Stimulated activated CD8-positive, alpha-beta memory T cell treated with anti-CD3 and anti-CD28 coated beads, Interleukin-4, amount 100 ng/mL, for 48 hours (primary cell): ENCODE measurements around the gene TXNRD1.
"Not testable (repeated sequence)": the region's sequence is repeated elsewhere in the genome, so short reads cannot be mapped to it uniquely, and the experiment has no call there.

Experiments used
- DNase-seq: peaks from one replicate; pipeline ENCODE4 v3.0.0-alpha.2; 2020

TXNRD1 gene

DNA sequence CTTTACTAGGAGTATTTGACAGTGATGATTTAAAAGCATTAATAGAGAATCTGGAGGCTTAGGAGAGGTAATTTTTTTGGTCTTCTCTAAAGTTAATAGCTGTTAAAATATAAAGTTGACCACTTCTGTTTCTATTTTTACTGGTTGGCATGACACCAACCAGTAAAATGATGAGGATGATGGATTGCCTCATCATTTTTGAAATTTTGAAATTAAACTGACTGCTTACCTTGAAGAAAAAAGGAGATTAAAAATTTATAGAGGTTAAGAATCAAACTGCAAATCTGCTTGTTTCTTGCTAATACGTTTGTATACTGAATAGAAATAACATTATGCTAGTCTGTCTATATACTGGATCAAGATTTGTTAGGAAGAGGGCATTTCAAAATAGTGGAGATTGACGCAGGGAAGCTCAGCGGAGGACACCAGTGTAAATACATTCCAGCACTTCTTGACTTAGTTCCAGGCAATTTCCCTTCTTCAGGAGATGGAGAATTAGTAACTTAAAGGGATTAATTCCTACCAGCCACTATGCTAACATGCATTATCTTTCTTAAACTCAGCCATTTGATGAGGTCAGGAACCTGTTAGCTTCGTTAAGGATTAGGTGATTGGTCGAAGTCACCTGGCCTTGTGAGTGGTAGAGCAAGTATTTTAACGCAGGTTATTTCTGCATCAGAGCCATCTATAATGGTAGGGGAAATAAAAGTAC is 91.5 kb downstream of the TXNRD1 start:
- no peak for DNase-seq

DNA sequence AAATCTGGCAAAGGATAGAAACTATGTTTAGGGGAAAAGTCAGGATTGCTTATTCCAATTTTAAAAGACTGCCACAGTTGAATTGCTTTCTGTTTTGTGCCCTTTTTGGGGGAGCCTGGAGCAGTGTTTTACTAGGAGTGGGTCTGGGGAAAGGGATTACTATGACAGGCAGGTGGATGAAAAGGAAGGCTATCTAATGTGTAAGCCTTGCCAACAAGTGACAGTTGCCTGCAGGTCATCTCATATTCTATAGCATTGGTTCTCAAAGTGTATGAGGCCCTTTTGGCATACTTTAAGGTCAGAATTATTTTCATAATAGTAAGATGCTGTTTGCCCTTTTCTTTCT is 92.0 kb downstream of the TXNRD1 start:
- DNase-seq: no peak

DNA sequence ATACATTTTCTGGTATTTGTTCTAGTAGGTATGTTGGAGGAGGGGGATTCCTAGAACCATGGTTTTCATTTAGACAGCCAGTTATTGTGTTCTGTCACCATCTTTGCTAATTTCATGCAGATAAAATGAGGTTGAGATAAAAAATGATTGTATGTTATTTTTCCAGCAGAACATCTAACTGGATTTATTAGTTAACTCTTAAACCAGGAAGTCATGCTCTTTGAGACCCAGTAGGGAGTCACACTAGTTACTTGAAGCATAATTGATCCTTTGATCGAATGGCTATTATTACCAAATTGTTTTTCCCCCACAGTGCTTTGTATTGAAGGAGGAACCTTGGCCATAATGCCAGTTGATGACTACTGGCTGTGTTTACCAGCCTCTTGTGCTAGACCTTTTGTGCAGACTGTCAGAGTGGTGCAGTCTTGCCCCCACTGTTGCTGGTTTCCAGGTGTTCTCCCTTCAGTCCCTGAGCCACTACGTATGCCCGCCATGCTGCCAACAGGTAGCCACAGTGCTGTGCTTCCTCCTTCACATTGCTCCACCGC is 93.9 kb downstream of the TXNRD1 start:
- DNase-seq: no peak

DNA sequence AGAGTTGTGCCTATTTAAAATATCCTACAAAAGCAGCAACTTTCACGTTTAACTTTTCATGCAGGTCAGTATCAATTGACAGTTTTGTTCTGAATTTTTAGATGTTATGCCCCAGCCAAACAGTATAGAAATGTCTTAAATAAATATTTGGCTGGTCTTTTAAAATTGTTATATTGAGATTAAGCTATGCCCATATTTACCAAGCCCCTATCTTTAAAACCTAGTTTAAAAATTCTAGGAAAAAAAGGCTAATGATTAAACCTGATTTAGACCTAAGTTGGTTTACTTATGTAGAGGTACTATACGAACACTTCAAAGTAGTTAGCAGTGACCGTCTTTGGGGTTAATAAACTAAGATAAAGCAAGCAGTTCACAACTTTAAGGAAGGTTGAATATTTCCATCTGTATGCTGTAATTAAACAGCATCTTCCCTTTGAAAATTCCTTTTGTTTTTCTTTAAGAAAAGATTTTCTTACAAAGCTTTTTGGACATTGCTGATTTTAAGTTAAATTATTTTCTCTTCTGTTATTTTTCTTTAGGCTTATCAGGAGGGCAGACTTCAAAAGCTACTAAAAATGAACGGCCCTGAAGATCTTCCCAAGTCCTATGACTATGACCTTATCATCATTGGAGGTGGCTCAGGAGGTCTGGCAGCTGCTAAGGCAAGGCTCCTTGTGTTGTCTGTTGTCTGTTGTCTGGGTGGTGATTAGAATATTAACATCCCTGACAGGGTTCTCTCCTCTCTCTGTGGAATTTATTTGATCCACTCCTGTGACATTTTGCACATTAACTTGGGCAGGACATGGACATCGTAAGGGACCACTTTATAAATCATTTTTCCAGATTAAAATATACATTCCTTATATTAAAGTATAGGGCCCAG is 95.4 kb downstream of the TXNRD1 start:
- no peak for DNase-seq

DNA sequence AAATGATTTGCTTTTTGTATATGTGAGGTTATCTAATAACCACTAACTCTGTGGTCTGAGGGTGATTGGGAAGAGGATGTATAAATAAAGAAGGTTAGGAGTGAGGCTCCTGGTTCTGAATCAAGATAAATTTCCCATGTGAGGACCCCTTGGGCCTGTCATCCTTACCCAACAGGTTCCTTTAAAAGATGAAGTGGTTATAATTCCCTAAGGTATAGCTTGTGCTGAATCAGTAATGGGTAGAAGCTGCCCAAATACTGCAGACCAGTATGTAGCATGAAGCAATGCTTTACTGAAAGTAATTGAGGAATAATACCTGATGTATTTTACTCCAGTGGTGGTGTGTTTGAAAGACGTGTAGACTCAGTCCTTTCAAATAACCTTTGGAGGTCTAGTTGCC is 96.6 kb downstream of the TXNRD1 start:
- no peak for DNase-seq

DNA sequence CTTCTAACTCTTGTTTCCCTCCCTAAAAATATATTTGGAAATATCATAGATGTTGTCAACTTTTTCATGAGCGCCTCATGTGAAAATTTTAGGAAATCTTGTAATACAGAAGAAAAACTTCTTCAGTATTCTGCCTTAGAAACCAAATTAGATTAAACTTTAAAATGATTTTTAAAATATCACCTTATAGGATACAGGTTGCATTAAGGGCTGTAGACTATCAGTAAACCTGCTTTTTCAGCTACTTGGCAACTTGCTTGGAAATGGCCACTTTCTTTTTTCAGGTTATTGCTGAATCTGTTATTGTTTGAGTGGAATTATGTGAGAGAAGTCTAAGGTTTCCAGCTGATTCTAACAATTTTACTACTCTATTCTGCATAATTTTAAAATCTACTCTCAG is 97.1 kb downstream of the TXNRD1 start:
- no peak for DNase-seq

DNA sequence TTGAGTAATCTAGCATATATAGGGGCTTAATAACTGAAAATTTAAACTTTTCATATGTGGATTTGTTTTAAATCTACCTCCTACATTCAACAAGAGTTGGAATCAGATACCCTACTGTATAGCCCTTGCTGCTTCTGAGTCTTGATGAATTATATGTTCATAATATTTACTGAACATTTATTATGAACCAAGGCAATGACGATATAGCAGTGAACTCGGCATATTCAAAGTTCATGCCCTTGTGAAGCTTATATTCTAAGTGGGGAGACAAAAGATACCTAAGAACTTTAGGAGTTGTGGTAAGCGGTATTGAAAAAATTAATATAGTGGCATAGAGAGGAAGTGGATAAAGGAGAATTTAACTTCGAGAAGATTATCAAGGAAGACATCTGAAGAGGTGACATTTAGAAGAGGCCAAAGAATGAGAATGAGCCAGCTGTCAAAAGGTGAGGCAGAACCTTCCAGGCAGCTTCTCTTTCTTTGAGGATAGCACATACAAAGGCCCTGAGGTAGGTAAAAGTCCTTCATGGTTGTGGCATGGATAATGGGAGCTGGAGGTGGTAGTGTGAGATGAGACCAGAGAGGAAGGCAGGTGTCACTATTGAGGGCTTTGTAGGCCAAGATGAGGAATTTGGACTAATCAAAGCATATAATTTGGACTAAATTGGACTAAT is 98.1 kb downstream of the TXNRD1 start:
- DNase-seq: no peak

DNA sequence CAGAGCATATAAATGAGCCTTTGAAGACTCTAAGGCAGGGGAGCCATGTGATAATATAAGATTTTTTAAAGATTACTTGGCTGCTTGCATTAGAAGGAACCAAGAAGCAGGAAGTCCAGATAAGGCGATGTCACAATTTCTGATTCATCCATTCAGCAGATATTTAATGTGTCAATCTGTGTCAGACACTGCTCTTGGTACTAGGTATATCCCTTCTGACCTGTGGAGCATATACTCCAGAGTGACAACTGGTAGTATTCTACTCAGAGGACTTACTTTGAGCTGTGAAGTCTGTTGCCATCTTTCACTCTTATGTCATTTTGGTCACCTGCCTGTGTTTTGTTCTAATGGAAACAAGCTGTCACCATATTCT is 98.6 kb downstream of the TXNRD1 start:
- no peak for DNase-seq

DNA sequence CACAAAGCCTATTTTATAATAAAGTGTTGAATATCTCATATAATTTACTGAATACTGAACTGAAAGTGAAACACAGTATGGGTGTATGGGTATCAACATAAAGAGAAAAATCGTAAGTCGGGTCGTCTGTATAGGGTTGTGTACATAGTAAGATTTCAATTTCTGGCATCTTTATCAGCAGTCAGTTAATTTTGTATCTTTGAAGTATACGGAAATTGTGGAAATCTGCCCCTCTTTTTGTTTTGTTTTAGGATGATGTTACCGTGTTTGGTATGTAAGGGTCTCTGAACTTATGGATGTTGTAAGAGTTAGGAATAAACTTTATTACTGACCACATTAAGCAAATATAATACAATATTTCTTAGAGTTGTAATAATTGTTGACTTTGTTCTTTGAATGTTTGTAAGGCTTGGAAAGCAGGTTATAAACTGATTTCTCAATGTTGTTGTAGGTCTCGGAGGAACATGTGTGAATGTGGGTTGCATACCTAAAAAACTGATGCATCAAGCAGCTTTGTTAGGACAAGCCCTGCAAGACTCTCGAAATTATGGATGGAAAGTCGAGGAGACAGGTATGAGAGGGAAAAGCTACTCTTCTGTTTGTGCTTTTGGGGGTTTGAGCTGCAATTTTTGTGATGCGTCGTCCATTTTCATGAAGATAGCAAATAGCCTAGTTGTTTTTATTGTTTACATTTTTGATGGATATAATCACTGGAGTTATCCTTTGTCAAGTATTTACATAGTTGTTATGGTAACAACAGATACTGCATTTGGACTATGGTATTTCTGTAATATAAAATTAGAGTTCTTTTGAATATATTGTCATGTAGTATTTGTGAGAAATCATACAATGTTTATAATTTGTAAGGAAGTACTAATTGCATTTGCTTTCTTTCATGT is 100.0 kb downstream of the TXNRD1 start:
- no peak for DNase-seq

DNA sequence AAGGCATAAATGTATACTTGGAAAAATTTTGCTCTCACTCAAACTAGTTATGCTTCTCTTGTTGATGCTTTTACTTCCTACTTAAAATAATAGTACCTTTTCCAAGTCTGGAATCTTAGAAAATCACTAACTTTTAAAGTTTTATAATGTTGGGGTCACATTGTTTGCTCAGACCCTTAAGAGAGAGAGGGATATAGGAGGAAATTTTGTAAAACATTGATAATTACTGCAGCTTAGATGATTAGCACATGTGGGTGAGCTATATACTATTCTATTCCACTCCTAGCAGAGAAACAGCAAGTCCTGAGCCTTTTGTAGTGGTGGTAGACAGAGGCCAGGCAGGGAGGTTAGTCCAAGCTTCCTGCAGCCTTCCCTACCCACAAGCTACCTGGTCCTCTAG is 101.4 kb downstream of the TXNRD1 start:
- DNase-seq: no peak

DNA sequence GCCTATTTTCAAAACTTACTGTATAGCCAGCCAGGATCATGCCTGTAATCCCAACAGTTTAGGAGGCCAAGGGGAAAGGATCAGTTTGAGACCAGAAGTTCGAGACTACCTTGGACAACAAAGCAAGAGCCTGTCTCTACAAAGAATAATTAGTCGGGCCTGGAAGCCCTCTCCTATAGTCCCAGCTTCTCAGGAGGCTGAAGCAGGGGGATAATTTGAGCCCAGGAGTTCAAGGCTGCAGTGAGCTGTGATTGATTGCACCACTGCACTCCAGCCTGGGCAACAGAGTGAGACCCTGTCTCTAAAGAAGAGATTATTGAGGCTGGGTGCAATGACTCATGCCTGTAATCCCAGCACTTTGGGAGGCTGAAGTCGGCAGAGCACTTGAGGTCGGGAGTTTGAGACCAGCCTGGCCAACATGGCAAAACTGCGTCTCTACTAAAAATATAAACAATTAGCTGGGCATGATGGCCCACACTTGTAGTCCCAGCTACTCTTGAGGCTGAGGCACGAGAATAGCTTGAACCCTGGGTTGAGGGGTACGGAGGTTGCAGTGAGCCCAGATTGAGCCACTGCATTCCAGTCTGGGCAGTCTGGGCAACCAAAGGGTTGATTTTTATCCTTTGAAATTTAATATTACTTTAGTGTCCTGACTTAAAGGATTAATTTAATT is 102.1 kb downstream of the TXNRD1 start:
- no peak for DNase-seq

DNA sequence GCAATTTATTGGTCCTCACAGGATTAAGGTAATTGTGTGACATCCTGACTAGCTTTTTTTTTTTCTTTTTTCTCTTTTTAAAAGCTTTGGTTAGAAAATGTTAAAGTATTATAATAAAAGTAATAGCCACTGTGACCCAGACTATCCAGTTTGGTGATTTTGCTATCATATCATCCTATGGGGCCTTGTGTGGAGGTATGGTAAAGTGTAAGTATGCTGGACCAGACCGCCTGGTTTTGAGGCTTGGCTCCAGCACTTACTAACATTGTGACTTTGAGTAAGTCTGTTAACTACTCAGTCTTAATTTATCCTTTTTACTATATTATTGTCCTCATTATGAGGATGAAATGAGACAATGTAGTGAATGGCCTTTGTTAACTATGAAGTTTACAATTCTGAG is 103.4 kb downstream of the TXNRD1 start:
- no peak for DNase-seq

DNA sequence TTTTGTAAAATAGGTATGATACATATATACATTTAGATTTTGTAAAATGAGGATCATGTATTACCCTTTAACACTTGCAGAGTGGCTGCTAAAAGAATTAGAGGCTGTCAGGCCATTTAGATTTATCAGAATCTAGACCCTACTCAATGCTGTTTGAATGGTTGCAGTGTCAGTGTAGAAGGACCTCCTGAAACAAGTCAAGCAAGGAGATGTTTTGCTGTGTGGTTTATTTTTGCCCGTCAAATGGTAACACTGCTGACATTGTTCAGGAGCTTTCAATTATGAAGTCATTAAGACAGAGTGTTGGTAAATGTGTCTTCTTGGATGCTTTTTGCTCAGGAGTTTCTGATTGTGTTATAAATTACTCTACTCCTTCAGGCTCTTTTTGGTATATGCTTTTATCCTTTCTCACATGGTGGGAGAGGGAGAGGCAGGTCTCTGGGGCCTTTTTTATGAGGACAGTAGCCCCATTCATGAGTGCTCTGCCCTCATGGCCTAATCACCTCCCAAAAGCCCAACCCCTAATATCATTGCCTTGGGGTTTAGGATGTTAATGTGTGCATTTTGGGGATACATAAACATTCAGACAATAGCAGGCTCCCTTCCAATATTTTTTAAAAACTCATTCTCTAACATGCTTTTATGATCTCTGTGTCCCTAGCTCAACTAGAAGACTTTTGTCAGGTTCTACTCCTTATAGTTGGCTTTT is 104.5 kb downstream of the TXNRD1 start:
- no peak for DNase-seq

DNA sequence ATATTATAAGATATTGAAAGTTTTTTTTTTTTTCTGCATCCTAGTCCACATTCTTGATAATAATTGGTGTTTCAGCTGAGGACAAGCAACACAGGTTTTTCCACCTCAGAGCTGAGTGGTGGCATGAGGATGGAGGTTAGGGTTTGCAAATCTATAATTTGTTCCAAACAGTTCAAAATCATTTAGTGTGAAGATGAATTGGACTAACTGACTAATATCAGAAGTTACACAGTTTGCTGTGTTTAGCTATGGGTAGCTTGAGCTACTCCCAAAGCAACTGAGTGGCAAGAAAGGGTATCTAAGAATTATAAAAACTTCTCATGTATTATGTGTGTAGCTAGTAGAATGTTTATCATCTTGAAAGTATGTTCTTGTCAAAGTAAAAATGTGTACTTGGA is 105.0 kb downstream of the TXNRD1 start:
- no peak for DNase-seq

DNA sequence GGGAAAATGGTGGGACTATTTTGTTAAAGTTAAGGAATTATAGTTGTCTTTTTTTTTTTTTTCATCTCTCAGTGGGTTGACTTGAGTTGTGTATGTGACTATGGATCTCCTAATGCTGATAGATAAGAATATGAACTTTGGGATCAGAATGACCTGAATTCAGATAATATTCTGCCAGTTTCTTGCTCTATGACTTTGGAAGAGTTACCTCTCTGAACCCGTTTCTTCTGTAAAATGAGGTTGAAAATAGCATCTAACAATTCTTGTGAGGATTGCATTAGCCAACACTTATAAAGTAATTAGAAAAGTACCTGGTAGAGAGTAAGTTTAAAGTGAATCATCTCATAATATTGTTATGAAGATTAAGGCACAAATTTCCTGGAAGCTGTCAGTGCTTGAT is 106.4 kb downstream of the TXNRD1 start:
- no peak for DNase-seq

DNA sequence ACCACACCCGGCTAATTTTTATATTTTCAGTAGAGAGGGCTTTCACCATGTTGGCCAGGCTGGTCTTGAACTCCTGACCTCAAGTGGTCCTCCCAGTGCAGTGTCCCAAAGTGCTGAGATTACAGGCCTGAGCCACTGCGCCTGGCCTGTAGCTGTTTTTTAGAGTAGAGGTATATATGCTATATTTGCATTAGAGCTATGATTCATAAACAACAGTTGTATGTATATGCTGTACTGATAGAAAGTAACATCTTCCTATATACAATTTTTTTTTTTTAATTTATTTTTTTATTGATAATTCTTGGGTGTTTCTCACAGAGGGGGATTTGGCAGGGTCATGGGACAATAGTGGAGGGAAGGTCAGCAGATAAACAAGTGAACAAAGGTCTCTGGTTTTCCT is 107.0 kb downstream of the TXNRD1 start:
- not testable (repeated sequence) for DNase-seq

DNA sequence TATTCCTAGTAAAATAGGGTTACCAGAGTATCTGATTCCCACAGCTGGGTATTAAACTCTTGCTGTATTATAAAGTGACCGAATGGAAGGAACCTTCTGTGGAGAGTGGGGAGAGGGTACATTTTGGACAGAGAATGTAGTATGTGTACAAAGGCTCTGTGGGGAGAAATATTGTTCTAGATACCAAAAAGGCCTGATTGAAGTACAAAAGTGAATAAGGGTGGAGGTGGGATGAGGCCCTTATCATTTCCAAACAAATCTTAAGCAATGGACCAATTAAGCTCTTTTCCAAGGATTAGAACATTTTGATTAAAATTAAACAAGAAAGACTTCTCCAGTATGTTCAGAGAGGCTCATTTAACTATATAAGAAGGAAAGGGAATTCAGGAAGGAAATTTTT is 108.3 kb downstream of the TXNRD1 start:
- no peak for DNase-seq

DNA sequence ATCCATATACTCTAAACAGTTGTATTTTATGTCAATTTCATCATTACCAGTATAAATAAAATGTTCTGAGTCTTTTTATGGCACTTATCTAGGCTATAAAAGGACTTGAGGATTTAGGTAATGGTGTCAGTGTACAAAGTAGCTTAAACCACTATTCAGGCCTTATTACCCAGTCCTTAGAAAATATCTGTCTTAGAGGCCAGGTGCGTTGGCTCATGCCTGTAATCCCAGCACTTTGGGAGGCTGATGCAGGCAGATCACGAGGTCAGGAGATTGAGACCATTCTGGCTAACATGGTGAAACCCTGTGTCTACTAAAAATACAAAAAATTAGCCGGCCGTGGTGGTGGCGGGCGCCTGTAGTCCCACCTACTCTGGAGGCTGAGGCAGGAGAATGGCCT is 112.7 kb downstream of the TXNRD1 start:
- not testable (repeated sequence) for DNase-seq

DNA sequence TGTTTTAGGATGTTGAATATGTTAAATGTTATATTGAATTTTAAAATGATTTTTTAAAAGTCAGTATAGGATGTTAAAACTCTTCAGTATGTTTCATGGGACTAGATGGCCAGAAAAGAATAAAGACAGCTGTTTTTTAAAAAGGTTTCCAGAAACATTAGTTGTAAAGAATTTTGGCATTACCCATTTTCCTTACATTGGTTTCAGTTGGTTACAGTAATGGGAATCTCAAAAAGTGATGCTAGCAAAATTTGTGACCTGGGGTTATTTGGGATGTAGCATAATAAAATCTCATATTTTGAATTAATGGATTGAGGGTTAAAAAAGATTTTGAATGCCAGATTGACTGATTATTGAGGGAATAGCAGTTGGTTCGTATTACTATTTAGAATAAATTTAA is 113.2 kb downstream of the TXNRD1 start:
- DNase-seq: no peak

DNA sequence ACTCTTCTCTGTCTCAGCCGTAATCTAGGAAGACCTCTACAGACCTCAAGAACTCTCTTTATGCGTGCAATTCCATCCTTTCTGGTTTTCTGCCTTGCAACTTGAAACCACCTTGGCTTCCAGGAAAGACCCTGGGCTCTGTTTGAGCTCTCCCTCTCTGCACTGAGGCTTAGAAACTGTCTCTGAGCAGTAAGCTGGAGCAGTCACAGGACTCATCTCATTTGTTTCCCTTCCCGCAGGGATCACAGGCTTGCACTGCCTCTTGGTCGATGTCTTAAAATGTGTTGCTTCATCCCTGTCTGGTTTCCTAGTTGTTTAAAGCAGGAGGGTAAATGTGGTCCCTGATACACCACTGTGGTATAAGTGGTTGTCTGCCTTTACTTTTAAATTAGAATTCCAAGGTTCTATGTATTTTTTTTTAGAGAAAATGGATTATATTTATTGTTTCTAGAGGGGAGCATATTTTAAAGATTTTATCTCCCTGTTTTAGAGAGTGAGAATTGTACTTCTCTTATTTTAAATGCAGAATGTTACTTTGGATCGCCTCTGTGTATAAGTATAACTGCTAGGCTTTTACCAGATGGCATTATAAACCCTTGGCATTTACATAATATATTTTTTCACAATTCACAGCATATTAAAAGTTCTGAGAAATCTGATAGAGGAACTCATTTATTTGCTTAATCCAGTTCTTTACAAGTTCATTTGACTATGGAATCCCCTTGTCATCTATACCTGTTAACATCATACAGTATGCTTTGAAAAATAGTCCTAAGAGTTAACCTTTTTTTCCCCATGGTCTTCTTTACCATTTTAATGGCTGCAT is 114.3 kb downstream of the TXNRD1 start:
- no peak for DNase-seq

DNA sequence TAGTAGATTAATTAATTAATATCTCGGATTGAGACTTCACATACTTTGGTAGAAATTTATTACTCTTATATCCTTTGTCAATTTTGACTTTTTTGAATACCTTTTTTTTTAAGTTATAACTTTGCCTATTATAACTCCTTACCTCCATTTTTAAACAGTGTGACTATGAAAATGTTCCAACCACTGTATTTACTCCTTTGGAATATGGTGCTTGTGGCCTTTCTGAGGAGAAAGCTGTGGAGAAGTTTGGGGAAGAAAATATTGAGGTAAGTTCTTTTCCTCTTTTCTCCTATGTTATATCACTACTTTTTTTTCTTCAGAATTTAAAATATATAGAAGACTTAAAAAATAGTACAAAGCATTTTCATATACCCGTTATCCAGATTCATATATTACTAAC is 115.8 kb downstream of the TXNRD1 start:
- DNase-seq: no peak
